A549 (cell line): ENCODE results near the gene KANSL3. TPM values are rescaled to one million over a fixed set of nuclear protein-coding genes. Genes with fewer than 3 reads are reported as not detected.
A peak's percentile ranks its signal among the peaks of the same experiment; 100 is the strongest.

ENCODE experiments used
- ATAC-seq, 2 experiments: fragments of 200-7000 bp in 1 of 2; fragments of >200 bp in 1 of 2; cut with Nextera tagmentation in 1 of 2; cut with Tn5 transposase in 1 of 2; 3 replicates each; pipeline versions ENCODE4 v1.8.0 to v1.9.1; 2018 to 2020; ENCODE audit warnings: mild to moderate bottlenecking in 1 of 2, moderate library complexity in 1 of 2
- CTCF ChIA-PET: fragments of 300-600 bp; sonication (Branson Sonifier 250); formaldehyde crosslinking; extraction: SDS; loops from one replicate; lab custom pipeline; 2021; ENCODE audit warnings: antibody characterized with exemption, inconsistent platforms; lab: Yijun Ruan, JAX
- POLR2A ChIA-PET: fragments of 350-600 bp; formaldehyde crosslinking; extraction: SDS; loops from one replicate; lab custom pipeline; 2021; ENCODE audit warnings: antibody characterized with exemption, inconsistent platforms; lab: Yijun Ruan, JAX
- DNase-seq, 2 experiments: peaks; one replicate each; pipeline versions ENCODE4 v3.0.0 to v3.0.0-alpha.2; 2011 to 2016; ENCODE audit warnings: low read depth in 1 of 2, low spot score in 1 of 2
- FAIRE-seq: peaks from 2 replicates; lab custom pipeline; 2011; peaks lifted over from hg19 to GRCh38; lab: Jason Lieb, UNC
- H3K27ac ChIP-seq, 2 experiments: fragments of >200 bp; sonication (Bioruptor Twin); formaldehyde crosslinking; 3 replicates each; pipeline ENCODE4 v1.5.1; 2016 to 2017
- H3K4me1 ChIP-seq: fragments of >200 bp; sonication (Bioruptor Twin); formaldehyde crosslinking; 3 replicates; pipeline ENCODE4 v1.6.1; 2016
- H3K4me2 ChIP-seq: fragments of >200 bp; sonication (Bioruptor Twin); formaldehyde crosslinking; 3 replicates; pipeline ENCODE4 v1.6.1; 2016
- H3K4me3 ChIP-seq: fragments of >200 bp; sonication (Bioruptor Twin); formaldehyde crosslinking; 3 replicates; pipeline ENCODE4 v1.5.1; 2016
- H3K9me3 ChIP-seq: fragments of >200 bp; sonication (Bioruptor Twin); formaldehyde crosslinking; 3 replicates; pipeline ENCODE4 v1.6.1; 2016
- CHD2 ChIP-seq: fragments of 150-350 bp; IDR thresholded peaks from 2 replicates; pipeline ENCODE4 v1.6.1; 2014; ENCODE audit warnings: low read length; ENCODE audit not compliant: partially characterized antibody
- CHD4 ChIP-seq: fragments of 200-600 bp; sonication (generic); IDR thresholded peaks from 2 replicates; pipeline ENCODE4 v1.6.1; 2016; ENCODE audit warnings: antibody characterized with exemption, mild to moderate bottlenecking, borderline replicate concordance
- EHMT2 ChIP-seq: fragments of 200-600 bp; sonication (generic); IDR thresholded peaks from 2 replicates; pipeline ENCODE4 v1.6.1; 2016; ENCODE audit warnings: antibody characterized with exemption, low read depth, mild to moderate bottlenecking, moderate library complexity
- GATA3 ChIP-seq: IDR thresholded peaks from 2 replicates; pipeline ENCODE4 v1.6.1; 2012; ENCODE audit warnings: borderline replicate concordance
- HEYL ChIP-seq: fragments of 250-450 bp; sonication (Bioruptor Pico); IDR thresholded peaks from 2 replicates; pipeline ENCODE4 v1.8.0; 2021; ENCODE audit warnings: mild to moderate bottlenecking, moderate library complexity
- HOXA7 ChIP-seq: fragments of 250-450 bp; sonication (Bioruptor Pico); IDR thresholded peaks from 2 replicates; pipeline ENCODE4 v1.5.0; 2020; ENCODE audit warnings: mild to moderate bottlenecking, moderate library complexity
- HOXB5 ChIP-seq: fragments of 250-450 bp; sonication (Bioruptor Pico); IDR thresholded peaks from 2 replicates; pipeline ENCODE4 v1.5.0; 2020; ENCODE audit warnings: mild to moderate bottlenecking, moderate library complexity
- JUNB ChIP-seq: fragments of >200 bp; sonication (Bioruptor Twin); formaldehyde crosslinking; IDR thresholded peaks from 2 replicates; pipeline ENCODE4 v1.6.1; 2016
- MAFK ChIP-seq: fragments of 450-650 bp; IDR thresholded peaks from 2 replicates; pipeline ENCODE4 v1.6.1; 2014; ENCODE audit not compliant: partially characterized antibody
- MAZ ChIP-seq: fragments of 150-350 bp; IDR thresholded peaks from 2 replicates; pipeline ENCODE4 v1.6.1; 2014; ENCODE audit warnings: antibody characterized with exemption, low read depth, low read length, borderline replicate concordance
- MYC ChIP-seq: IDR thresholded peaks from 2 replicates; pipeline ENCODE4 v1.6.1; 2012; ENCODE audit warnings: mild to moderate bottlenecking, inconsistent platforms, low read length, improper control_type of control experiment, borderline replicate concordance
- RAD21 ChIP-seq, 2 experiments: fragments of >200 bp in 1 of 2; sonication (Bioruptor Twin) in 1 of 2; formaldehyde crosslinking in 1 of 2; IDR thresholded peaks in 1 of 2; conservative IDR thresholded peaks in 1 of 2; 2 replicates in 1 of 2; 3 replicates in 1 of 2; pipeline ENCODE4 v1.6.1; 2012 to 2018; ENCODE audit warnings: inconsistent platforms in 1 of 2
- RCOR1 ChIP-seq: fragments of 150-350 bp; IDR thresholded peaks from 2 replicates; pipeline ENCODE4 v1.6.1; 2014; ENCODE audit warnings: antibody characterized with exemption, low read length, low read depth
- SREBF2 ChIP-seq: fragments of 450-650 bp; IDR thresholded peaks from 2 replicates; pipeline ENCODE4 v1.6.1; 2014; ENCODE audit warnings: mild to moderate bottlenecking, moderate library complexity
- TFCP2L1 ChIP-seq: fragments of 250-450 bp; sonication (Bioruptor Pico); IDR thresholded peaks from 2 replicates; pipeline ENCODE4 v1.5.0; 2021; ENCODE audit warnings: mild to moderate bottlenecking
- ZC3H11A ChIP-seq: fragments of 450-650 bp; IDR thresholded peaks from 2 replicates; pipeline ENCODE4 v1.6.1; 2014; ENCODE audit warnings: antibody characterized with exemption, mild to moderate bottlenecking
- ZNF302 ChIP-seq: fragments of 250-450 bp; sonication (Bioruptor Pico); IDR thresholded peaks from 2 replicates; pipeline ENCODE4 v1.9.0; 2021; ENCODE audit warnings: inconsistent platforms, mild to moderate bottlenecking, moderate library complexity
- ZSCAN20 ChIP-seq: fragments of 250-450 bp; sonication (Bioruptor Pico); IDR thresholded peaks from 2 replicates; pipeline ENCODE4 v1.8.0; 2022; ENCODE audit warnings: mild to moderate bottlenecking, moderate library complexity
- WGBS: methylation state at CpG from one replicate; pipeline ENCODE4 v1.1.6; 2017; ENCODE audit errors: missing lambda C conversion rate; 5-methylcytosine and 5-hydroxymethylcytosine counted together
- polyA plus RNA-seq, 4 experiments: library from polyadenylated mRNA; depleted of rRNA in 3 of 4; stranded (reverse); fragments of >200 nt; fragmentation: RNase III in 1 of 4; extraction: RNeasy Plus Mini Kit Qiagen cat#74134 plus additional on column Dnase treatment in 1 of 4; gene quantifications; 2 replicates in 3 of 4; 3 replicates in 1 of 4; pipeline ENCODE4 v1.2.3, GENCODE V29; 2011 to 2017
- TF ChIP-seq, protein P1 (sequence below): IDR thresholded peaks from 2 replicates; pipeline ENCODE4 v1.6.1; 2012; ENCODE audit warnings: low read depth, borderline replicate concordance
- TF ChIP-seq, protein P2 (sequence below): IDR thresholded peaks from 2 replicates; pipeline ENCODE4 v1.6.1; 2012
- TF ChIP-seq, protein P3 (sequence below): fragments of 450-650 bp; IDR thresholded peaks from 2 replicates; pipeline ENCODE4 v1.6.1; 2014; ENCODE audit warnings: antibody characterized with exemption
- TF ChIP-seq, protein P4 (sequence below): fragments of 250-450 bp; sonication (Bioruptor Pico); IDR thresholded peaks from 2 replicates; pipeline ENCODE4 v1.5.0; 2021; ENCODE audit warnings: mild to moderate bottlenecking, moderate library complexity, borderline replicate concordance
- TF ChIP-seq, protein P5 (sequence below): fragments of >200 bp; sonication (Bioruptor Twin); formaldehyde crosslinking; IDR thresholded peaks from 3 replicates; pipeline ENCODE4 v1.5.1; 2016
- TF ChIP-seq, protein P6 (sequence below): fragments of 250-450 bp; sonication (Bioruptor Pico); IDR thresholded peaks from 2 replicates; pipeline ENCODE4 v1.5.0; 2020; ENCODE audit warnings: low read depth, mild to moderate bottlenecking, moderate library complexity

Gene KANSL3
- polyA plus RNA-seq, 2 of the 4 experiments (the other 2 are of a cell fraction): 23.0 to 25.2 TPM

DNA sequence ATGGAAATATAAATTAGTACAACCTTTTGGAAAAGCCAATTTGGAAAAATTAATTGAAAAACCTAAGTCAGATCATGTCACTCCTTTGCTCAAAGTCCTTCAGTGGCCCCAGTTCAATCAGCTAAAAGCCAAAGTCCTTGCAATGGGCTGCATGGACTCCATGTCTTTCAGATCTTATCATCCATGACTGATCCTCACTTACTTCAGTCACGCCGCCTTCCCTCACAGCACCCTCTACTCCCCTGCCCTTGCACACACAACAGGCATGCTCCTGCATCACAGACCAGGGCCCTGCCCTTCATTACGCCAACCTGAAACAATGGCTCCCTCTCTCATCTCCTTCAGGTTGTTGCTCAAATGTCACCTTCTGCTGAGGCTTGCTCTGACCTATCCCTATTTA is 15.6 kb downstream of the KANSL3 start (continued):
- TF ChIP-seq ZSCAN20 (CRISPR knock-in tag) (no peak), HEYL (CRISPR knock-in tag) (no peak)

DNA sequence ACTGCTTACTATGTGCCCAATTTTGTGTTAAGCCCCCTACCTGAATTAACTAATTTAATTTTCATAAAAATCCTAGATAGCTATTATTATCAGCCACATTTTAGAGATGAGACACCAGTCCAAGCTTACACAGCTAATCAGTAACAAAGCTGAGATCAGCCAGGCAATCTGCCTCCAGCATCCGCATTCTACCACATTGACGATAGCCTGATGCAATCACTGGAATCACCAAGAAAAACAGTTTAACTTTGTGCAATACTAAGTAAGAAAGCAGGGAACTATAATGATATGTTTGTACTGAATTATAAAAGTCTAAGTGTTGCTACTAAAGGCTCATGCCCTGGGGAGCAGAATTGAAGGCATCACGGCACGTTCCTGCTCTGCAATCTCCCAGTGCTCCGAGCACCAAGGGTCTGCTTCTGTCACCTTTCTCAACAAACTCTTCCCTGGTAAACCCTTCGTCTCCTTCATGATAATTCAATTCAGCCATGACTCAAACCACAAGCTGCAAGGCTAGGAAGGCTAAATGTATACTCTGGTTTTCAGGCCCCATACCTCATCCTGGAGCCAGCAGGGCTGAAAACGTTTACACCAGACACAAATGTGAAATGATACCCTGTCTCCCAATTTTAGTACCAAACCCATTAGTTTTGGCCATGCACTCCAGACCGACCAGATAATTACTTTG is 19.4 kb downstream of the KANSL3 start:
- CTCF ChIA-PET: interaction anchor here (1.2 to 1.9 kb wide), 3 partner anchors 8 to 11 kb away, joined by 3 to 7 read pairs (median 3); no protein-coding TSS in a partner anchor
- 80% methylated on average over 8 of the region's 8 CpGs for WGBS
- Histone ChIP-seq H3K4me1 (peaks cover 4% of the 10 kb centered on the region; the same call in 1 of the 3 replicates), H3K4me3 (no peak overlapping the region), H3K27ac (0 out of 6 replicates have a peak overlapping the region, but pooled peaks of 1 of the 2 experiments have one; percentile 8), H3K4me2 (no peak overlapping the region), H3K9me3 (no peaks in the 10 kb centered on the region)
- no peak for TF ChIP-seq GATA3
- no peak for TF ChIP-seq ZC3H11A
- no peak for TF ChIP-seq SREBF2
- TF ChIP-seq, protein P1, sequence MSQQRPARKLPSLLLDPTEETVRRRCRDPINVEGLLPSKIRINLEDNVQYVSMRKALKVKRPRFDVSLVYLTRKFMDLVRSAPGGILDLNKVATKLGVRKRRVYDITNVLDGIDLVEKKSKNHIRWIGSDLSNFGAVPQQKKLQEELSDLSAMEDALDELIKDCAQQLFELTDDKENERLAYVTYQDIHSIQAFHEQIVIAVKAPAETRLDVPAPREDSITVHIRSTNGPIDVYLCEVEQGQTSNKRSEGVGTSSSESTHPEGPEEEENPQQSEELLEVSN: no peak
- TF ChIP-seq JUNB: no peak
- no peak for TF ChIP-seq MAZ
- no peak for TF ChIP-seq CHD2
- TF ChIP-seq CHD4: no peak
- no peak for TF ChIP-seq HOXA7 (CRISPR knock-in tag)
- TF ChIP-seq TFCP2L1: no peak
- POLR2A ChIA-PET: interaction anchor here (1.2 kb wide), 1 partner anchor 19 kb away, joined by 4 read pairs; the partner anchor contains the start of gene KANSL3
- ATAC-seq: no peak
- DNase-seq: no peak
- FAIRE-seq: no peak

DNA sequence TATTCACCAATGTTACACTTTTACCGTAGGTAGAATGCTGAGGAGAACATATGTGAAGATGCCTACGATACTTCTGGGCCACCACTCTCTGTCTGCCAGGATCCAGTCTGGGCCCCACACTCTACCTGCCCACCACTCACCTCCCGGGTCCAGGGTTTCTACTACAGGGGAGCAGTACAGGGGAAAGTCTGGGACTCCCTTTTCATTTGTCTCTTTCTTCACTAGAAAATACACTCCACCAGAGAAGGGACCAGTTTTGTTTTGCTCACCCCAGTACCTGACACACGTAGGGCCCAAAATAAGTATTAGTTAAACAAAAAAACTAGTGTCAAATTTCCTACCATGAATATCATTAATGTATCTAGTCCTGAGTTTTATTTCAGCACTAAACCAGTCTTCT is 21.1 kb downstream of the KANSL3 start:
- Histone ChIP-seq H3K4me2 (no peak overlapping the region), H3K4me1 (peaks cover 4% of the 10 kb centered on the region; the same call in 1 of the 3 replicates), H3K9me3 (no peaks in the 10 kb centered on the region), H3K4me3 (no peak overlapping the region), H3K27ac (peak overlapping the region in 1 of 2 experiments; percentile 44; a peak in 1 of 6 replicates)
- TF ChIP-seq, protein P2, sequence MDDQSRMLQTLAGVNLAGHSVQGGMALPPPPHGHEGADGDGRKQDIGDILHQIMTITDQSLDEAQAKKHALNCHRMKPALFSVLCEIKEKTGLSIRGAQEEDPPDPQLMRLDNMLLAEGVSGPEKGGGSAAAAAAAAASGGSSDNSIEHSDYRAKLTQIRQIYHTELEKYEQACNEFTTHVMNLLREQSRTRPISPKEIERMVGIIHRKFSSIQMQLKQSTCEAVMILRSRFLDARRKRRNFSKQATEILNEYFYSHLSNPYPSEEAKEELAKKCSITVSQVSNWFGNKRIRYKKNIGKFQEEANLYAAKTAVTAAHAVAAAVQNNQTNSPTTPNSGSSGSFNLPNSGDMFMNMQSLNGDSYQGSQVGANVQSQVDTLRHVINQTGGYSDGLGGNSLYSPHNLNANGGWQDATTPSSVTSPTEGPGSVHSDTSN: no peak
- no peak for TF ChIP-seq RAD21 (conservative IDR thresholded peaks at IDR 0.05 in 1 of 2, IDR thresholded peaks at IDR 0.05 in 1 of 2)
- TF ChIP-seq, protein P3, sequence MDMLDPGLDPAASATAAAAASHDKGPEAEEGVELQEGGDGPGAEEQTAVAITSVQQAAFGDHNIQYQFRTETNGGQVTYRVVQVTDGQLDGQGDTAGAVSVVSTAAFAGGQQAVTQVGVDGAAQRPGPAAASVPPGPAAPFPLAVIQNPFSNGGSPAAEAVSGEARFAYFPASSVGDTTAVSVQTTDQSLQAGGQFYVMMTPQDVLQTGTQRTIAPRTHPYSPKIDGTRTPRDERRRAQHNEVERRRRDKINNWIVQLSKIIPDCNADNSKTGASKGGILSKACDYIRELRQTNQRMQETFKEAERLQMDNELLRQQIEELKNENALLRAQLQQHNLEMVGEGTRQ: no peak
- TF ChIP-seq MYC: no peak
- TF ChIP-seq, protein P4, sequence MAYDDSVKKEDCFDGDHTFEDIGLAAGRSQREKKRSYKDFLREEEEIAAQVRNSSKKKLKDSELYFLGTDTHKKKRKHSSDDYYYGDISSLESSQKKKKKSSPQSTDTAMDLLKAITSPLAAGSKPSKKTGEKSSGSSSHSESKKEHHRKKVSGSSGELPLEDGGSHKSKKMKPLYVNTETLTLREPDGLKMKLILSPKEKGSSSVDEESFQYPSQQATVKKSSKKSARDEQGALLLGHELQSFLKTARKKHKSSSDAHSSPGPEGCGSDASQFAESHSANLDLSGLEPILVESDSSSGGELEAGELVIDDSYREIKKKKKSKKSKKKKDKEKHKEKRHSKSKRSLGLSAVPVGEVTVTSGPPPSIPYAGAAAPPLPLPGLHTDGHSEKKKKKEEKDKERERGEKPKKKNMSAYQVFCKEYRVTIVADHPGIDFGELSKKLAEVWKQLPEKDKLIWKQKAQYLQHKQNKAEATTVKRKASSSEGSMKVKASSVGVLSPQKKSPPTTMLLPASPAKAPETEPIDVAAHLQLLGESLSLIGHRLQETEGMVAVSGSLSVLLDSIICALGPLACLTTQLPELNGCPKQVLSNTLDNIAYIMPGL: no peak
- TF ChIP-seq RCOR1: no peak
- no peak for TF ChIP-seq EHMT2
- TF ChIP-seq ZSCAN20 (CRISPR knock-in tag): no peak
- TF ChIP-seq HOXB5: no peak
- TF ChIP-seq, protein P5, sequence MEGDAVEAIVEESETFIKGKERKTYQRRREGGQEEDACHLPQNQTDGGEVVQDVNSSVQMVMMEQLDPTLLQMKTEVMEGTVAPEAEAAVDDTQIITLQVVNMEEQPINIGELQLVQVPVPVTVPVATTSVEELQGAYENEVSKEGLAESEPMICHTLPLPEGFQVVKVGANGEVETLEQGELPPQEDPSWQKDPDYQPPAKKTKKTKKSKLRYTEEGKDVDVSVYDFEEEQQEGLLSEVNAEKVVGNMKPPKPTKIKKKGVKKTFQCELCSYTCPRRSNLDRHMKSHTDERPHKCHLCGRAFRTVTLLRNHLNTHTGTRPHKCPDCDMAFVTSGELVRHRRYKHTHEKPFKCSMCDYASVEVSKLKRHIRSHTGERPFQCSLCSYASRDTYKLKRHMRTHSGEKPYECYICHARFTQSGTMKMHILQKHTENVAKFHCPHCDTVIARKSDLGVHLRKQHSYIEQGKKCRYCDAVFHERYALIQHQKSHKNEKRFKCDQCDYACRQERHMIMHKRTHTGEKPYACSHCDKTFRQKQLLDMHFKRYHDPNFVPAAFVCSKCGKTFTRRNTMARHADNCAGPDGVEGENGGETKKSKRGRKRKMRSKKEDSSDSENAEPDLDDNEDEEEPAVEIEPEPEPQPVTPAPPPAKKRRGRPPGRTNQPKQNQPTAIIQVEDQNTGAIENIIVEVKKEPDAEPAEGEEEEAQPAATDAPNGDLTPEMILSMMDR: no peak
- TF ChIP-seq, protein P6, sequence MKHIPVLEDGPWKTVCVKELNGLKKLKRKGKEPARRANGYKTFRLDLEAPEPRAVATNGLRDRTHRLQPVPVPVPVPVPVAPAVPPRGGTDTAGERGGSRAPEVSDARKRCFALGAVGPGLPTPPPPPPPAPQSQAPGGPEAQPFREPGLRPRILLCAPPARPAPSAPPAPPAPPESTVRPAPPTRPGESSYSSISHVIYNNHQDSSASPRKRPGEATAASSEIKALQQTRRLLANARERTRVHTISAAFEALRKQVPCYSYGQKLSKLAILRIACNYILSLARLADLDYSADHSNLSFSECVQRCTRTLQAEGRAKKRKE (CRISPR knock-in tag): no peak
- no peak for TF ChIP-seq ZNF302 (CRISPR knock-in tag)
- TF ChIP-seq CHD2: no peak
- no peak for TF ChIP-seq MAFK
- FAIRE-seq (no peak), ATAC-seq (no peak), DNase-seq (no peak)
- 92% methylated on average over 4 of the region's 4 CpGs for WGBS
- ChIA-PET POLR2A (interaction anchor here (1.2 kb wide), 1 partner anchor 21 kb away, joined by 3 read pairs; no protein-coding TSS in a partner anchor), CTCF (interaction anchor here (1.1 to 1.9 kb wide), 3 partner anchors 9 to 16 kb away, joined by 3 to 7 read pairs (median 6); no protein-coding TSS in a partner anchor)
